GM18519 (cell line): Measurements from ENCODE around the gene ZNF660.

Source experiments
- ATAC-seq: cut with Tn5 transposase; IDR thresholded peaks from one replicate; pipeline ENCODE4 v1.9.1; 2021; ENCODE audit warnings: mild to moderate bottlenecking, moderate library complexity; ENCODE audit not compliant: unreplicated experiment, low FRiP score

Gene ZNF660

DNA sequence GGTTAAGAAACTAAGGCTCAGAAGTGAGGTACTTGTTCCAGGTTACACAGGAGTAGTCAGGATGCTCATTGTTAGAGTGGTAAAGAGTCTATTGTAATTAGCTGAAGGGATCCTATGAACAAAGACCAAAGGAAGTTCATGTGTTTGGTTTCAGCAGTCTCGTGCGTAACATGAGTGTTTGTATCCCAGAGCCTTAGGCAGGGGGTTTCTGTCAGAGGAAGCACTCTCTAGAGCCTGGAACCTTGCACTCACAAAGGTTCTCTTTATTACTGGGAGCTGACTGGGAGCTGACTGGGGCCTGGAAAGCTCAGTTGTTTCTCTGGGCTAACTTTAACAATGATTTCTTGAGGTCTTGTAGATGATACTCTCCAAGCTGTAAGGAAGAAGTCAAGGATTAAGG lies 44.0 kb downstream of the ZNF660 start:
- no peak for ATAC-seq

DNA sequence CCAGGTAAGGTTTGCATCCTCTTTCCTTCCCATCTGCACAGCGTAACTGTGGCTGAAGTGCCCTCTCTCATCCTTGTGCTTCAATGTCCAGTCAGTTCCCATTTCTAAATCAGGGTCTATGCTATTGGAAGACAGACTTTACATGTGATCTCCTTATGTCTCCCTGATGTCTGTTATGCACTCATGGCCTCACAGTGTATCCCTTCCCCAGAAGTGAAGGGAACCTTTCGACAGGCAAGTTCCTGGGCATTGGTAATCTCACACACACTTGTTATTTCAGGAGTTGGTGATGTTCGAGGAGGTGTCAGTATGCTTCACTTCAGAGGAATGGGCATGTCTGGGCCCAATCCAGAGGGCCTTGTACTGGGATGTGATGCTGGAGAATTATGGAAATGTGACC lies 47.4 kb downstream of the ZNF660 start:
- no peak for ATAC-seq

DNA sequence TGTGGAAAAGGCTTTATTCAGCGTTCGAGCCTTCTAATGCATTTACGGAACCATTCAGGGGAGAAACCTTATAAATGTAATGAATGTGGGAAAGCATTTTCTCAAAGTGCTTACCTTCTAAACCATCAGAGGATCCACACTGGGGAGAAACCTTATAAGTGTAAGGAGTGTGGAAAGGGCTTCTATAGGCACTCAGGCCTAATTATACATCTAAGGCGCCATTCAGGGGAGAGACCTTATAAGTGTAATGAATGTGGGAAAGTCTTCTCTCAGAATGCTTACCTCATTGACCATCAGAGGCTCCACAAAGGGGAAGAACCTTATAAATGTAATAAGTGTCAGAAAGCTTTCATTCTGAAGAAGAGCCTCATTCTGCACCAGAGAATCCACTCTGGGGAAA lies 57.6 kb downstream of the ZNF660 start:
- no peak for ATAC-seq

DNA sequence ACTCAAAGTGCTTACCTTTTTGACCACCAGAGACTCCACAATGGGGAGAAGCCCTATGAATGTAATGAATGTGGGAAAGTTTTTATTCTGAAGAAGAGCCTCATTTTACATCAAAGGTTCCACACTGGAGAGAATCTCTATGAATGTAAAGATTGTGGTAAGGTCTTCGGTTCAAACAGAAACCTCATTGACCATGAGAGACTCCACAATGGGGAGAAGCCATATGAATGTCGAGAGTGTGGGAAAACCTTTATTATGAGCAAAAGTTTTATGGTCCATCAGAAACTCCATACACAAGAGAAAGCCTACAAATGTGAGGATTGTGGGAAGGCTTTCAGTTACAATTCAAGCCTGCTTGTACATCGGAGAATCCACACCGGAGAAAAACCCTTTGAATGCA lies 58.3 kb downstream of the ZNF660 start:
- ATAC-seq, result no peak

DNA sequence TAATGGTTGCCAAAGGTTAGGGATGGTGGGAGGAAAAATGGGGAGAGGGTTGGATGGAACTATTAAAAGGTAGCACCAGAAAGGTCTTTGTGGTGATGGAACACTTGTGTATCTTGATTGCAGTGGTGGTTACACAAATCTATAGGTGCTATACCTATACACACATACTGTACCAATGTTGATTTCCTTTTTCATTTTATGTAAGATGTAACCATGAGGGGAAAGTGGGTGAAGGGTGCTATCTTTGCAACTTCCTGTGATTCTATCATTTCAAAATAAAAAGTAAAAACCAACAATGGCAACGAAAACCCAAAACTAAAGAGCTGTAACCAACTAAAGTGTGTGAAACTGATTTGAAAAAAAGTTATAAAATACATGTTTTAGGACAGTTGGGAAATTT lies 63.0 kb downstream of the ZNF660 start:
- ATAC-seq, result no peak

DNA sequence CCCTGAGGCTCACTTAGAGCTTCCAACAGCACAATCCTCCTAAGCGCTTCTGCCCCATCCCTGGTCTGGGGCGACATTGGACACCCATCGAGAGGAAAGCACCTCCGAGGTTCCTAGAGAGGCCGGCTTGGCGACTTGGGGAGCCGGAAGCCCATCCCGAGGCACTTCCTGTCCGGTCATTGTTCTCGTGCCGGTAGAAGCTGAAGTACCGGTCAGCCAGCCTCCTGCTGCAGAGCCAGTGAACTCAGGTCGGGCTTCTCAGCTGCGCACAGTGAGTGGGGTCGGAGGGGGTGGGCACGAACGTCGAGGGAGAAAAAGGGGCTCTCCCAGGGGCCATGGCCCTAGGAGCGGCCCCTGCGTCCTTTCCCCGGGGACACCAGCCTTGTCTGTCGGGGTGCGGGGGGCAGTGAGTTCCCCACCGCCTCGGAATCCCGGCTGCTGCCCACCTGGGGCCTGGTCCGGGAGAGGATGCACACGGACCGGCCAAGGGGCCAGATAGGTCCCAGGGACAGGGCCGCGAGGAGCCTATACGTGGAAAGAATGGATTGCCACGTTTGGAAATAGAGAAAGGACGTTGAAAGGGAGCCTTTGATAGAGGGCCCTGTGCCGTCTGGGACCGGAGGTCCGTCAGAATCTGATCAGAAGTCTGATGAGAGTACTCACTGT lies 63.9 kb downstream of the ZNF660 start, which contains the start of gene ZNF35:
Gene ZNF35, plus strand, starts transcription at position 169 of the 666 bp plus-strand sequence. CDS start 2,336 bp downstream, outside the sequence.
- peak; percentile 81 for ATAC-seq
